Testis (tissue), 2 donors: ENCODE measurements around the gene FAM131A.

Experiments used
- CTCF ChIP-seq, 3 experiments: fragments of 450-650 bp in 2 of 3; fragments of 200-600 bp in 1 of 3; sonication (generic) in 1 of 3; IDR thresholded peaks; one replicate each; pipeline ENCODE4 v1.5.1; 2016 to 2019; ENCODE audit warnings: antibody characterized with exemption in 3 of 3, mild to moderate bottlenecking in 2 of 3, moderate library complexity in 1 of 3
- POLR2A ChIP-seq: fragments of 450-650 bp; IDR thresholded peaks from one replicate; pipeline ENCODE4 v1.6.1; 2017; ENCODE audit warnings: antibody characterized with exemption, mild to moderate bottlenecking, moderate library complexity

- peak in 2 of 3 experiments; percentile 16 to 18 for TF ChIP-seq CTCF (IDR thresholded peaks at IDR 0.05)
- no peak for TF ChIP-seq POLR2A
Observed at GRCh38 chr3:184338511-184338945, 1.1 kb downstream of the FAM131A start.
